ENCODE results near the gene DAP3.
"Not testable (repeated sequence)": the region's sequence is repeated elsewhere in the genome, so short reads cannot be mapped to it uniquely, and the experiment has no call there.

Gene DAP3

DNA sequence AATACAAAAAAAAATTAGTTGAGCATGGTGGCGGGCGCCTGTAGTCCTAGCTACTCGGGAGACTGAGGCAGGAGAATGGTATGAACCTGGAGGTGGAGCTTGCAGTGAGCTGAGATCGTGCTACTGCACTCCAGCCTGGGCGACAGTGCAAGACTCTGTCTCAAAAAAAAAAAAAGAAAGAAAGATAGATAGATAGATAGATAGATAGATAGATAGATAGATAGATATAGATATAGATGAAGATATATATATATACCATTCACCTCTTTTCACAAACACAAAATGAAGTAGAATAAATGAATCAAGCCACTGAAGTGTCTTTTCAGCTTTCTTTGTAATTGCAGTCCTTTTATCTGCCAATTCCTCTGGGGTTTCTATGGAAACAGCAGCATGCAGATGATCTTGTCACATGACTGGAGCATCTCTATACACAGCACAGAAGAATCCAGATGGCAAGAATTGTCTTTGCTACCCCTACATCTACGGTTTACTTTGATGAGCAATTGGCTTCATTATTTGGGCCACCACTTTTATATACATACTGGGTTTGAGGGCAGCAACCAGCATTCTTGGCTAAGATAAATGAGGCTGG lies 29.7 kb downstream of the DAP3 start:
- not testable (repeated sequence) for DNase-seq (ENCODE audit: low spot score)

DNA sequence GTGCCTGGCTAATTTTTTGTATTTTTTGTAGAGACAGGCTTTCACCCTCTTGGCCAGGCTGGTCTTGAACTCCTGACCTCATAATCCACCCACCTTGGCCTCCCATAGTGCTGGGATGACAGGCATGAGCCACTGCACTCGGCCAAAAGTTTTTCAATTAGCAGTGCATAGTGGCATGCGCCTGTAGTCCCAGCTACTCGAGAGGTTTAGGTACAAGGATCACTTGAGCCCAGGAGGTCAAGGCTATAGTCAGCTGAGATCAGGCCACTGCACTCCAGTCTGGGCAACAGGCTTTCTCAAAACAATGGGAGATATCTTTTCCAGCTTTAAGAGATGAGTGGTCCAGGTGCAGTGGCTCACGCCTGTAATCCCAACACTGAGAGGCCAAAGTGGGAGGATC lies 30.8 kb downstream of the DAP3 start:
- no peak for DNase-seq (ENCODE audit: low spot score)

DNA sequence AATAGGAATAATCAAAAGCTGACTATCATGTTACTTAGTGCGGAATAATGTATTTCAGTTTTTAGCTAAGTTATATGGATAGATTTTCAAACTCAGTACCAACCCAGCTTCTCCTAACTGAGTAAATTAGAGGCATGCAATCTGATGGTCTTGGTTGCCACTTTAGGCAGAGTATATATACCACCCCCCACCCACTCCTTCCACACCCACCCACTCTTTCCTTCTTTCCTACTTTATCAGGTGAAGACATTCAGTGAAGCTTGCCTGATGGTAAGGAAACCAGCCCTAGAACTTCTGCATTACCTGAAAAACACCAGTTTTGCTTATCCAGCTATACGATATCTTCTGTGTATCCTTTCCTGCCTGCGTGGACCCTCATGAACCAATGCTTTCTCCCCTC lies 36.3 kb downstream of the DAP3 start:
- DNase-seq (ENCODE audit: low spot score): no peak

DNA sequence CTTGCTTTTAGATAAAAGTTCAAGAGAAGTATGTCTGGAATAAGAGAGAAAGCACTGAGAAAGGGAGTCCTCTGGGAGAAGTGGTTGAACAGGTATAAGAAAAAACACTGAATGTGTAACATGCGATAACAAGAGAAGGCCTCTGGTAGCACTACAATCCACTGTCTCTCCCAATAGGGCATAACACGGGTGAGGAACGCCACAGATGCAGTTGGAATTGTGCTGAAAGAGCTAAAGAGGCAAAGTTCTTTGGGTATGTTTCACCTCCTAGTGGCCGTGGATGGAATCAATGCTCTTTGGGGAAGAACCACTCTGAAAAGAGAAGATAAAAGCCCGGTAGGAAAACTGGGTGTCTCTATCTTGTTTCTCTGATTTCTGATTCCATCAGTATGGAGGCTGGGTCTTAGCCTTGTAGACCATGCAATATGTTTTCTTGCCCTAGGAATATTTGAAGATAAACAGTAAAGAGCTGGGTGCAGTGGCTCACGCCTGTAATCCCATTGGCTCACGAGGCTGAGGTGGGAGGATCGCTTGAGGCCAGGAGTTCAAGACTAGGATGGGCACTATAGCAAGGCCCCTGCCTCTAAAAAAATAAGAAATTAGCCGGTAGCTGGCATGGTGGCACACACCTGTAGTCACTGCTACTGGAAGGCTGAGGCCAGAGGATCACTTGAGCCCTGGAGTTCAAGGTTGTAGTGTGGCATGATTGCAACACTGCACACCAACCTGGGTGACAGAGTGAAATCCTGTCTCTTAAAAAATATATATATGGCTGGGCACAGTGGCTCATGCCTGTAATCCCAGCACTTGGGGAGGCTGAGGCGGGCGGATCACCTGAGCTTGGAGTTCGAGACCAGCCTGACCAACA lies 40.4 kb downstream of the DAP3 start:
- DNase-seq (ENCODE audit: low spot score): peak; percentile 38

DNA sequence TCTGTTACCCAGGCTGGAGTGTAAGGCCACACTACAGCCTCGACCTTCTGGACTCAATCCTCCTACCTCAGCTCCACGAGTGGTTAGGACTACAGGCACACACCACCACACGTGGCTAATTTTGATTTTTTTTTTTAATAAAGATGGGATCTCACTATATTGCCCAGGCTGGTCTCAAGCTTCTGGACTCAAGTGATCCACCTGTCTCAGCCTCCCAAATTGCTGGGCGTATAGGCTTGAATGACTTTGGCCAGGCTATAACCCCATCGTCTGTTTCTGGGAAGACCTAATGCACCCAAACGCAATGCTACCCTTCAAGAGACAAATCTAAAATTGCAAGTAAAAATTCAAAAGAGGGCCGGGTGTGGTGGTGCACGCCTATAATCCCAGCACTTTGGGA lies 52.1 kb downstream of the DAP3 start:
- DNase-seq (ENCODE audit: low spot score): no peak

DNA sequence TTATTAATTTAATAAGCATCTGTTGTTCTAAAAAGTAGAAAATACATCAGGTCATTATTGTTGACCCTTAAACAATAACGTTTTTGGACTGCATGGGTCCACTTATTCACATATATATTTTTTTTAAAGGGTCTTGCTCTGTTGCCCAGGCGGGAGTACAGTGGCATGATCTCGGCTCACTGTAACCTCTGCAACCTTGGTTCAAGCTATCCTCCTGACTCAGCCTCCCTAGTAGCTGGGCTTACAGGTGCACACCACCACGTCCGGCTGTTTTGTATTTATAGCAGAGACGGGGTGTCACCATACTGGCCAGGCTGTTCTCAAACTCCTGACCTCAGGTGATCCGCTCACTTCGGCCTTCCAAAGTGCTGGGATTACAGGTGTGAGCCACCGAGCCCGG lies 53.0 kb downstream of the DAP3 start:
- DNase-seq (ENCODE audit: low spot score): no peak

DNA sequence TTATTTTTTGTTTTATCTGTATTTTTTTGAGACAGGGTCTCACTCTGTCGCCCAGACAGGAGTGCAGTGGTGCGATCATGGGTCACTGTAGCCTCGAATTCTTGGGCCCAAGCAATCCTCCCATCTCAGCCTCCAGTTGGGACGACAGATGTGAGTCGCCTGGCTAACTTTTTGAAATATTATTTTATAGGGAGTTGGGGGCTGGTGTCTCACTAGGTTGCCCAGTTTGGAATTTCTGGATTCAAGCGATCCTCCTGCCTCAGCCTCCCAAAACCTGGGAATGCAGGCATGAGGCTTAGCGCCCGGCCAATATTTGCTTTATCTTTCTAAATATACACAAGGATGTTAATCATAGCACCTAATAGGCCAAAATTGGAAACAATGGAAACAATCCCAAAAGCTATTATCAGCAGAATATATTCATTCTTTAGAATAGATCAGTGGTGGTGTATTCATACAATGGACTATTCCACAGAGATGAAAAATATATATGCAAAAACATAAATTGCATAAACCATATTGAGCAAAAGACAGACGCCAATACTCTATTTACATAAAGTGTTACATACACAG lies 55.9 kb downstream of the DAP3 start:
- no peak for DNase-seq (ENCODE audit: low spot score)

DNA sequence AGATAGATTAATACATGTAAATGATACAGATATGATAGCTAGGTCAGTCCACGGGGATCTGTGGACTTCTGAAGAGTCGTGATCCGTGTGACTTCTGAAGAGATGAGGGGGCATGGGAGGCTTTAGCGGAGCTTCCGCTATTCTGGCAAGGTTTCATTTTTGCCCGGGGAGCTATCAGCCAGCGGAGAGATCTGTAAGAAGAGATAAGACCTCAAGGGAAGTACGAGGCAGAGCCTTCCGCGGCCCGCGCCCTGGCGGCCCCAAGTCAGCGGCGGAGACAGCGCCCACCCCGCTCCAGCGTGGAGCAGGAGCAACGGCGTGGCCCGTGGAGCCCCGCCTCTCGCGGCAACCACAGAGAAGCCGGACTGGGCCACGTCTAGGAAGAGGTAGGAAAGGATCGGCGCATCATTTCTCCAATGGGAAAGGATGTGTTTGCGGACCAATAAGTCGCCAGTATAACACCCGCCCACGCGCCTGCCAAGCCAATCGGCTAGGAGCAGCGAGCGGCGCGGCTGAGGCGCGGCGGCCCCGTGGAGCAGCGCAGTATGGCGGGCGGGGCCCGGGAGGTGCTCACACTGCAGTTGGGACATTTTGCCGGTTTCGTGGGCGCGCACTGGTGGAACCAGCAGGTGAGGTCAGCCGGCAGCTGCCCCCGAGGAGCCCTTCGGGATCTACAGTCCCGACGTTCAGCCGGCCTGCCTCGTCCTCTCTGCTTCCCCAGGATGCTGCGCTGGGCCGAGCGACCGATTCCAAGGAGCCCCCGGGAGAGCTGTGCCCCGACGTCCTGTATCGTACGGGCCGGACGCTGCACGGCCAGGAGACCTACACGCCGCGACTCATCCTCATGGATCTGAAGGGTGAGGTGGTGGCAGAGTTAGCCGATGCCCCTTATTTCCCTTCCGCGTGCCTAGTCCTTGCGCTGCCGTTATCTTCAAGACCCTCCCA lies 56.7 kb downstream of the DAP3 start:
- DNase-seq (ENCODE audit: low spot score): peak; percentile 90

DNA sequence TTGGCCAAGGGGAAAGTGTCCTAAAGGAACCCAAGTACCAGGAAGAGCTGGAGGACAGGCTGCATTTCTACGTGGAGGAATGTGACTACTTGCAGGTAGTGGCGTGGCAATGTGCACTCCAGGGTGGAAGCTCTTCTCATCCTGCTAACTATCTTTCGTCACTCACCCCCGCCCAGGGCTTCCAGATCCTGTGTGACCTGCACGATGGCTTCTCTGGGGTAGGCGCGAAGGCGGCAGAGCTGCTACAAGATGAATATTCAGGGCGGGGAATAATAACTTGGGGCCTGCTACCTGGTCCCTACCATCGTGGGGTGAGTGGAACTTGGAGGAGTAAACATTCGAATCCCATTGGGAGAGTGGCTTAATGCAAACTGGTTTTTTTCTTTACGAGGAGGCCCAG lies 58.7 kb downstream of the DAP3 start:
- not testable (repeated sequence) for DNase-seq (ENCODE audit: low spot score)

DNA sequence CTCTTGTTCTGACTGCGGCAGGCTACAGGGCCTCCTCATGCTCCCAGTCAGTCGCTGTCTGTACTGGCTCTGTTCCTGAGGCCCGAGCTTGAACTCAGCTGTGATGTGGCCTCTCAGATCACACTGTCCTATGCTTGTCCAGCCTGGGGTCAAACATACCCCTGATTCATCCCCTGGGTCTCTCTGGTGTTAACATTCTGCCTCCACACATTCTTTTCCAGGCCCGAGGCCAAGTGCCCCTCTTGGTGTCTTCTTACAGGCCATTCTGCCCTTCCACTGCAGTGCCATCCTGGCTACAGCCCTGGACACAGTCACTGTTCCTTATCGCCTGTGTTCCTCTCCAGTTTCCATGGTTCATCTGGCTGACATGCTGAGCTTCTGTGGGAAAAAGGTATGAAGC lies 59.2 kb downstream of the DAP3 start:
- DNase-seq (ENCODE audit: low spot score): not testable (repeated sequence)

DNA sequence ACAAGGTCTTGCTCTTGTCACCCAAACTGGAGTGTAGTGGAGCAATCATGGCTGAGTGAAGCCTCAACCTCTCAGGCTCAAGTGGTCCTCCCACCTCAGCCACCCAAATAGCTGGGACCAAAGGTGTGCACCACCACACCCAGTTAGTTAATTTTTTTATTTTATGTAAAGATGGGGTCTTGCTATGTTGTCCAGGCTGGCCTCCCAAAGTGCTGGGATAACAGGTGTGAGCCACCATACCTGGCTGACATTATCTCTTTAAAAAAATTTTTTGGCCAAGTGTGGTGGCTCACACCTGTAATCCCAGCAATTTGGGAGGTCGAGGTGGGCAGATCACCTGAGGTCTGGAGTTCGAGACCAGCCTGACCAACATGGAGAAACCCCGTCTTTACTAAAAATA lies 70.1 kb downstream of the DAP3 start:
- DNase-seq (ENCODE audit: low spot score): not testable (repeated sequence)

DNA sequence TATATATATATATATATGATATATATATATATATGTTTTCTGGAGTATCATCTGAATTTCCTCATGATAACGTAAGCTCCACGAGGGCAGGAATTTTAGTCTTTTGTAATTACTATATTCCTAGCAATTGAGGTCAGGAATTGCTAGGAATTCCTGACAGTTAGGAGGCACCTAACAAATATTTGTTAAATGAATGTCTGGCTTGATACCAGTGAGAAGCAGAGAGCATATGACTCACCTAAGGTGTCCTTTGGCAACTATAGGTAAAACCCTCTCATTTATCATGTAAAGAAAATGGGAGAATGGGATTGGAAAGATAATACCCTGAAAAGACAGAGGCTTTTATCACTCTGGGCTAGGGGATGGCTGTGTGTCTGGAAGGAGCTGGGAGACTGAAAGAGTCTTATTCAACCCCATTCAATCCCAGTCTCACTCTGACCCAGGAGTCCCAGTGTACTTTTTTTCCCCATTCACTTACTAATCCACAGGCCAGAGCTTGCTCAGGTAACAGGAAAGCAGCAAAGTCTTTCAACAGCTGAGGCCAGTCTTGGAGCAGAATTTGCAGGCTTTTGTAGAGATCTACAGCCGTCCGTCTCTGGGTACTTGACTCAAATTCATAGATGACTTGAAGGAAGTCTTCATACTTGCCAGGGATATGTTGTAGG lies 71.2 kb downstream of the DAP3 start:
- DNase-seq (ENCODE audit: low spot score): no peak

DNA sequence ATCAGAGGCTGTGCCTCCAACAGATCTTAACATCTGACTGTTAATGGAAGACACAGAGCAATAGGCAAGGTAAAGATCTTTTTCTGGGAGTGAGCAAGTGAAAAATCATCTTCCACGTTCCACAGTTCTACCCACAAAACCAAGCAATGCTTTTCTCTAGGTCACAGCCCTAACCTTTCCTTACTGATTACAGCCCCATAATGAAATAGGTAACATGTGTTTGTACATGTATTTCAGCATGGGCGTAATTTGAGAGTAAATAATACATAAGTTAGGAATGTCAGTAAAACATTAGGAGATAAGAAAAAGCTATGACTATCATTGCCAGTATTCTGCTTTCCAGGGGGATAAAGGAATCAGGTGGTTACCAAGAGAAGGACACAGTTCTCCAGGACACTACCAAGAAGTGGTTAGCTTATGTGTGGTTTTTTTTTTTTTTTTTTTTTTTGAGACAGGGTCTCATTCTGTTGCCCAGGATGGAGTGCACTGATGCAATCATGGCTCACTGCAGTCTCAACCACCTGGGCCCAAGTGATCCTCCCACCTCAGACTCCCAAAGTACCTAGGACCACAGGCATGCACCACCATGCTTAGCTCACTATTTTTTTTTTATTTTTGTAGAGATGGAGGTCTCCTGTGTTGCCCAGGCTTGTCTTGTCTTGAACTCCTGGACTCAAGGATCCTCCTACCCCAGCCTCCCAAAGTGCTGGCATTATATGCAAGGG lies 72.0 kb downstream of the DAP3 start:
- DNase-seq (ENCODE audit: low spot score): no peak

DNA sequence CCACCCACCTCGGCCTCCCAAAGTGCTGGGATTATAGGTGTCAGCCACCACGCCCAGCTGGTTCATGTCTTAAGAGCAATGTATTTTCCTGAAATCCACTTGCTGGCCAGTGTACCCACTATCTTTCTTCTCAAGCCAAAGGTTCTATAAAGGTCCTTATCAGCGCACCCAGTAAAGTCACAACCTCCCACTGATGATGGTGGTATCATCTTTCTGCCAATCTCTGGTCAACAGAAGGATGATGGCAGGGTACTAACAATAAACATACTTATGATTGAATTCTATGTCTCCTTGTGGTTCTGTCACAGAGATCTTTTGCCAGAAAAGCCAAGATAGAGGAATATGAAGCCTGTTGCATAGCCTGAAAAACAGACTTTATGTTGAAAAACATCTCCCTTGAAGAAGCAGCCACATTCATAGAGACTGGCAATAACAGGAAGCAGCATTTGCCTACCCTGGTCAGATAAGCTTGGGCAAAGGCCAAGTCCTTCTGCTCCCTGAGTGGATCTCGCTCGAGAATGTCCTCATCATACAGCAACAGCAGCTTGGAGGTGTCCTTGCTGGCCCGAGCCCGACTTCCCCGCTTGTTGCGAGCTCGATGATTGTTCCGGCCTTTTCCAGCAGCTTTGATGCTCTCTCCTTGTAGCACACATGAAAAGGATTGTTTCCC lies 73.0 kb downstream of the DAP3 start:
- no peak for DNase-seq (ENCODE audit: low spot score)

DNA sequence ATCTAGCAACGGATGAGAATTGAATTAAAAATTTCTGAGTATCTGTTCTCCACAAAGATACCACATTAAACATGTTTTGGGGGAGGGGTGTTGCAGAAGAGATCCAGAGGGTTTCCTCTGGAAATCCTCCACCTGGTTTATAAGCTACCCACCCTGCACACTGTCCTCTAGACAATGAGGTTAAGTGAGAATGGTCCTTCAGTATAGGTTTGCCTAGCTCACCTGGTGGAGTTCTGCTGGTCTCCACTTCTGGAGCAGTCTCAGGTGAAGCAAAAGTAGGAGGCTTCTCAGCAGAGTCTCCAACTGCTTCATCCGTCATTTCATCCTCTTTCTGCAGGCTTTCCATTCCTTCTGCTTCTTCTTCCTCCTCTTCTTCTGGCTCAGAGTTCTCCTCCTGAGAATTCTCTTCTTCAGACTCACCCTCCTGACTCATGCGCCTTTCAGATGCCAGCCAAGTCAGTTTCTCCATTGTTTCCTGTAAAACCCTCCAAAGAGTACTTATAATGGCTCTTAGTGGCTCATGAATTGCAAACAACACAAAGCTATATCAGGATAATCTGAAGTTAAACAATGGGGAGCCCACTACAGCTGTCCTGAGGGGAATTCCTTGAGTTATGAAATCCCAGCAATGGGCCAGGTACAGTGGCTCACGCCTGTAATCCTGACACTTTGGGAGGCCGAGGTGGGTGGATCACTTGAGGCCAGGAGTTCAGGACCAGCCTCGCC lies 74.4 kb downstream of the DAP3 start:
- not testable (repeated sequence) for DNase-seq (ENCODE audit: low spot score)

DNA sequence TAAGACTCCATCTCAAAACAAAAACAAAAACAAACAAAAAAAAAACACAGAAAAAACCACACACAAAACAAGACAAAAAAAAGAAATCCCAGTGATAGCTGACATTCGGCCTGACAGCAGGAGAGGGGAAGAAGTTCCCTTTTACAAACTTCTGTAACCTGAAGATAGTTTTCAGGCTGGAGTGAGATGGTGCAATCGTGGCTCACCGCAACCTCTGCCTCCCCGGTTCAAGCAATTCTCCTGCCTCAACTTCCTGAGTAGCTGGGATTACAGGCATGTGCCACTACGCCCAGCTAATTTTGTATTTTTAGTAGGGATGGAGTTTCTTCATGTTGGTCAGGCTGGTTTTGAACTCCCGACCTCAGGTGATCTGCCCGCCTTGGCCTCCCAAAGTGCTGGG lies 75.1 kb downstream of the DAP3 start:
- not testable (repeated sequence) for DNase-seq (ENCODE audit: low spot score)

DNA sequence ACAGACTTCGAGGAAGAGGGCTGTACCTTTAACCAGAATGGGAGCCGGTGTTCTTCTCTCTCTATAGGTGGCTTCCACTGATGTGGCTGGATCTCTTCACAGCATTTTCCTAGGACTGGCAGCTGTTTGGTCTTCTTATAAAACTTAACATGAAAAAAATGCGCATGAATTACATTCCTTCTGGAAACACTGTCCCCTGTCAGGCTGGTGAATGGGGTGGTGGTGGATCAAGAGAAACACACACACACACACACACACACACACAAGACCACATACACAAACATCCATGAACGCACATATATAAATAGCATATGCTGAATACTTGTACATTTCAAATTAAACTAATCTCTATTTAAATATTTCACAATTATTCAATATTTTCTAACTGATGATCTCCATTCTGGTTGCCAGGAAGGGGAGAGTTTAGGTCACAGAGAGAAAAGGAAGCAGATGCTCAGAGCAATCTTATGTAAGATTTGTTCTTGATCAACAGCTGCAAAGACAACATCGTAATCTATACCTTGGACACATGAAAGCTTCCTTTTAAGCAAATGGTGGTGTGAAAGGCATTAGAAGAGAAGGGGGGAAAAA lies 78.6 kb downstream of the DAP3 start:
- not testable (repeated sequence) for DNase-seq (ENCODE audit: low spot score)

DNA sequence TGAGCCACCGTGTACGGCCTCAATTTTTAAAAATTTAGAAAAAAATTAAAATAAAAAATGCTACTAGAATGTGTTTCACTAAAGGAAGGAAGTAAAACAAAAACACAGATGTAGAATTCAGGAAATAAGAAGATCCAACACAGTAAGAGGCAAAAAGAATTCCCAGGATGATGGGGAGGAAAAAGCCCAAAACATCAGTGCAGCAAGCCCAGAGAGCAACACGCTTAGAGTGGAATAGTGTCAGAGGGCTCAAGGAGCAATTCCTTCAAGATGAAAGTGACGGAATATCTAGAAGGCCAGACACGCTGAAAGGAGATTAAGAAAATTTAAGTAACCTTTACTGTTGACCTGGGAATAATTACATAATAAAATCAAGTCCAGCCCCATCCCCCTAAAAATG lies 80.4 kb downstream of the DAP3 start:
- DNase-seq (ENCODE audit: low spot score): no peak

DNA sequence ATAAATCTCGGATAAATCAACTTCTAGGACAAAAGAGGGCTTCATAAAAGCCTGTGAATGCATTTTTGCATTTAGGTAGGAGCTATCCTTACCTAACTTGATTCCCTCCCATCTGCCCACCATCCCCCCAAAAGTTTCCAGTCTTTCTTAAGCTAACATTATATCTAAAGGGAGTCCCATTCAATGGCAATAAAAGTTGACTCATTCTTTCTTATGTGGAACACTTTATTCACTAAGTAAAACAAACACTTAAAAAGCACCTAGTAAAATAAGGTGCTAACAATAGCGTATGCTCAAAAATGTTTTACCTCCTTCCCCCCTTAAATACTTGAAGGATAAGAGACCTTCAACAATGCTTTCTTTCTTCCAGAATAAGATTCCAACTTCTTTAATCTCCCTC lies 84.3 kb downstream of the DAP3 start:
- no peak for DNase-seq (ENCODE audit: low spot score)

All from CD4-positive, alpha-beta T cell treated with Interleukin-15 for 4 hours (primary cell).